GM21619 (cell line): ENCODE data around the gene OR8B12.
"Not testable (repeated sequence)": the region's sequence is repeated elsewhere in the genome, so short reads cannot be mapped to it uniquely, and the experiment has no call there.

Experiments used
- ATAC-seq: cut with Tn5 transposase; IDR thresholded peaks from one replicate; pipeline ENCODE4 v1.9.1; 2021; ENCODE audit not compliant: unreplicated experiment

OR8B12 gene

DNA sequence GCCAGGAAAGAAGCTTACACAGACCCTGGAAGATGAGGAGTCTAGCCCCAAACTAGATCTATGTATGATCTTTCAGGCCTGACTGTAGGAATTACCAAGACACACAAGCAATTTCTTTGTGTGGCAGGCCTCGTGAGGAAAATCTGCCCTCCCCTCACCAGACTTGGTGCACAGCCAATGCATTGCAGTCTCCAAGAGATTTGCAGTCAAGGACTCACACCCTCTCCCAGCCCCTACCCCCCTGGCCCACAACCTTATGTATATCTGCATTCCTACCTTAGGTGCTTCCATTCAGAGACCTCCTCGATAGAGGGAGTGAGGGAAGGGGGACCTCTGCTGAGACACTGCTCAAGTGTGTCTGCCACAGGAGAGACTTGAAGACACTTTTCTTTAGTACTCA is 9.8 kb downstream of the OR8B12 start:
- no peak for ATAC-seq

DNA sequence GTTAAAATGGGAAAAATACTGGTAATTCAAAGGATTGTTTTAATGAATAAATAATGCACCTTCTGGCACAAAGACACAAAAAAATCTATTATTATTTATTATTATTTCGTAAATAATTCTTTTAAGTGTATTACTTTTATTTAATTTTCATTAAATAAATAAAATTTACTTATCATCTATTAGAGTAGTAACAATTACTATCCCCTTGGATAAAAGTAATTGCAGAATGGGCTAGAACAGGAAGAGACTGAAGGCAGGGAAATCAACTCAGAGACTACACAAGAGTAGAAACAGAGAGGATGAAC is 23.0 kb downstream of the OR8B12 start:
- no peak for ATAC-seq

DNA sequence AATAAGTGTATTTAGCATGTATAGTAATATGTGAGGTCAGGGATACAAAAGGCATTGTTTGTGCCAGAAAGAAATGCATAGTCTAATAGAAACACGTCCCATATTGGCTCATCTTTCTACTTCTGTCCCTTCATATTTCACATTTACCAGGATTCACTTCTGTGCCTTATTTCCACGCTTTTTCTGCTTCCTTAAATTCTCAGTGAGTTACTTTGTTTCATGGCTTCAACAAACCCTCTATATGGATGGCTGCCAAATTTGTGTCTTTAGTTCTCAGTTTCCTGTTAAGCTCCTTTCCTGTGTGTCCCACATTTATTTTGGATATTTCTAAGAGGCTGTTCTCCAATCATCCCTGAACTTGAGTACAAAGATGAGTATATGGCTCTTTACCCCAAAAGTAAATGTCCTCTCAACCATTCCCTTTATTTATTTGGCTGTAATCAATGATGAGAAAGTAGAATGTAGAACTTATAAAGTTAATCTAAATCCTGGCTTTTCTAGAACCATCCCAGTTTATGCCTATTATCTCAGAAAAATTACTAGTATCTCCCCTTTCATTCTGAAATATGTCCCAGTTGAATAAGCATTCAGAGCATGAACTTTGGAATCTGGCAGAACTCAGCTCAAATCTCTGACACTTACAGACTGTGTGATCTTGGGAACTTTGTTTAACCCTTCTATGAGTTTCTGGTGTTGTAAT is 23.5 kb downstream of the OR8B12 start:
- no peak for ATAC-seq

DNA sequence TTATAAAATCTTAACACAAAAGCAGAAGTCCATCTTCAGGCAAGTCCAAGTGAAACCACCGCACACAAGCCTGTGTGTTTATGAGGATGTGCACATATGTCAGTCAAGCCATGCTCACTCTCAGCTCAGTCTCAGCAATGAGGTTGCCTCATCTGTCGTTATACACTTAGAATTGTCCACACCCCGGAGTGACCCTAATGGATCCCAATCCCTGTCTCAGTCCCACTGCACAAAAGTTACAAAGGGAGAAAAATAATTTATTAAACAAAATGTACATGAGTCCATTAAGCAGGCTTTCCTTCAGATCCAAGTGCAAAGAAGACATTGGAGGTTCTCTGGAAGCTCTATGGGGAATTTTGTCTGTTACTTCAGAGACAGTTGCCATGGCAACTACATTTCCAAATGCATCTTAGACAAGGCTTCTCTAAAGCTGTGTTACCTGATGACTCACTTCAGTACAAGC is 24.4 kb downstream of the OR8B12 start:
- ATAC-seq, result no peak

DNA sequence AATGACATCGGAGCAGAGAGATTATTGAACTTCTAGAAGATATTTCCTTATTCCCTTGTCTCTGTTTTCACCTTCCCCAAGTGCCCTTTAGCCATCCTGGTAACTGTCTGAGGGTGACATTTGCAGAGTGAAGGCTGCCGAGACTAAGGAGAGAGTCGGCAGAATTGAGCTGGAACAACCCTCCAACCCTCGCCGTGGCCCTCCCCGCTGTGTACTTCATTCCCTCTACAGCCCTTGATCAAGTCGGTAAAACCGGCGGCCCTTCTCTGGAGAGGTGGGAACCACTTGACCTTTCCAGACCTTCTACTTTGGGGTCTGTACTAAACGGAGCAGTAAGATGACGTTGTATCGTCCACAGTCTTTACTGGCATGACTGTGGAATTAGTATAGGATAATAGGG is 26.1 kb downstream of the OR8B12 start:
- no peak for ATAC-seq

DNA sequence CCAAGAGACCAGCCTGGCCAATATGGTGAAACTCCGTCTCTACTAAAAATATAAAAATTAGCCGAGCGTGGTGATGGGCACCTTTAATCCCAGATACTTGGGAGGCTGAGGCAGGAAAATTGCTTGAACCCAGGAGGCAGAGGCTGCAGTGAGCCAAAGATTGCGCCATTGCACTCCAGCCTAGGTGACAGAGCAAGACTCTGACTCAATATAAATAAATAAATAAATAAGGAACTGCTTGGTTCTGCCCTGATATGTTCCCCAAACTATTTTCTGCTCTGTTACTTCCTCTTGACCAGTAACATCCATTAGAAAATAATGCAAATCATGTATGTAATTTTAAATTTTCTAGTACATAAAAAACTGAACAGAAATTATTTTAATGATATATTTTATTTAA is 28.8 kb downstream of the OR8B12 start:
- not testable (repeated sequence) for ATAC-seq

DNA sequence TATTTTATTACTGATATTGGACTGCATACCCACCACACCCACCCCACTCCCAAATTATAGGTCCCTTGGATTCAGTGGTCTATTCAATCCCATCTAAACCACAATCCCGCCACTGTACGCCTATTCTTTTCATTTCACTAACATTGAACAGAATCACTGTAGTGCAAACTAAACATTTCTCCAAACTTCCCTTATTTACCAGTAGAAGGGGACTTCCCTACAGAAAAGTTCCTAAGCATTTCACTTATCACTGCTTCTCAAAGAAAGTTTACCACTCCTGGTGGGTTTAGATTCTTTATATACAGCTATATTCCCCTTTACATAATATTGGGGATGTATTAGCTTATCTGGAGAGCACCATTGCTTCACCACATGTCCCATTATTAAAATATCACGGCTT is 29.3 kb downstream of the OR8B12 start:
- ATAC-seq, result no peak

DNA sequence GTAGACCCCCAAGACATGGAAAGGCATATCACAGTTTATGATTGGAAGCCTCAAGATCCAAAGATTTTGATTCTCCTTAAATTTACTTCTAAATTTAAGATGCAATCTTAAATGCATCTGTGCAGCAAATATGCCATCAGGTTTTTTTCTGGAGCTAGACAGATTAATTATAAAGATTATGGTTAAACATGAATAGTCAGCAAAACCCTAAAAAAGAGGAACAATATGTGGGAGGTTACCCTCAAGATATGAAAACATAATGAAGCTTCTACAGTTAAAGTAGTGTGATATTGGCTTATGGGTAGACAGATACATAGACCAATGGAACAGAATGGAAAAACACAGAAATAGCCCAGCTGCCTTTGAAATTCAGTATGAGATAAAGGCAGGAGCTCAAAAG is 31.7 kb downstream of the OR8B12 start:
- ATAC-seq, result no peak

DNA sequence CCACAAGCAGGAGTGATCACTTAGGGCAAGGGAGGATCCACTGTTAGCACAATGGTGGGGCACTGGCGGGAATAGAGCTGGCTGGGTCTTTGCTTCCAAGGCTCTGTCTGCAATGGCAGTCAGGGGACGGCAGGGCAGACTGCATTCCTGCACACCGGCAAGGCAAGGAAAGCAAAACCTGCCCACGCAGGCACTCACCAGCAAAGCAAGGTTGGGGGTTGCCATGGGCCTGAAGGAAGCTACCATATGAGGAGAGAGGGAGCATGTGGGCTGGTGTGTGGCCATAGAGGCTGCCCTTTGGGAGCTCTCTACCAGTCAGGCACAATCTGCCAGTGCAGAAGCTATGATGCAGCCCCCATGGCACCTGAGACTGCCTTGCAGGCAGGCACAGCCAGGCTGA is 33.2 kb downstream of the OR8B12 start:
- no peak for ATAC-seq

DNA sequence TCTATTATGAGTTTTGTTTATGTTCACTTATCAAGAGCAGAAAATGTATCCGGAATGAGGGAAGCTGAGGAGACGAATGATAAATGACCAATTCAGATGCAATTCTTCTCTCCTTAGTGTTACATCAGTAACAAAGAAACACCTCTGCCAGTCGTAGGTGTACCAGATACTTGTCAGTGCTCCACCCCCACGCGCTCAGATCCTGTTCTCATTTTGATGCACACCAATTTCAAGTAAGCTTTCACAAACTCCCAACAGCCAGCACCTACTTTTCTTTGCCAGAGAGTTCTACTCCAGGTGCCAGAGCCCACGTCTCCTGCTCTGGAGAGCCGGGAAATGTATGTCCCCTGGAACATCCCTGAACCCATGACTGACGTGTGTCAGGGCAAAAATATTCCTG is 43.7 kb downstream of the OR8B12 start:
- no peak for ATAC-seq

DNA sequence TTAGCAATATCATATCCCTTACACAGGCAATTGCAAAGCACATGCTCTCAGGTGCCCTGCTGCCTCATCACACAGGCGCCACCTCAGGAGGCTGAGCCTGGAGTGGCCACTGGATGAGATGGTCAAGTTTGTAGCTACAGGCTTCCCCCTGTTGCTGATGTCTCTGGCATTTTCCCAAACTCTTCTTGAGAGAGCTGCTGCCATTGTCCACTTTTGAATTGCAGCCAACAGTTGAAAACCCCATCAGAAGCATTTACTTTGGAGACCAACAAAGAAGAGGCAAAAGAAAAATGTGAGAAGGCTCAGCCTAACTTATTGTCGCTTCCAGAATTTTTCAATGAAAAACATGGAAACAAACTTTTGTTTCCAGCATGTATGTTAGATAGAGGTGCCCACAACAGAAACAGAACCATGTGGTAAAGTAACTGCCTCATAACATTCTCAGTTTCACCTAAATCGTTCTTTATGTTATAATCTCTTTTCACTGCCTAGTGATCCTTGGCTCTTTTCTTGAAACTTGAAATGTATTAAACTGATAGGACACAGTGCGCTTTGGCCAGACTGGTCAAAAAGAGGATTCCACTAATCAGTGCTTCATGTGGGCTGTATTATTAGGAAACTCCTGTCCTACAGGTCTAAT is 50.3 kb downstream of the OR8B12 start:
- ATAC-seq, result no peak
